HG02885 (cell line): ENCODE results near the gene PEX11B.

Experiments
- ATAC-seq: cut with Tn5 transposase; IDR thresholded peaks from one replicate; pipeline ENCODE4 v1.9.1; 2021; ENCODE audit warnings: mild to moderate bottlenecking; ENCODE audit not compliant: unreplicated experiment, poor library complexity

The PEX11B gene

GRCh38 chr1:145878724-145879123, 39.8 kb downstream of the PEX11B start:
- ATAC-seq: no peak

DNA sequence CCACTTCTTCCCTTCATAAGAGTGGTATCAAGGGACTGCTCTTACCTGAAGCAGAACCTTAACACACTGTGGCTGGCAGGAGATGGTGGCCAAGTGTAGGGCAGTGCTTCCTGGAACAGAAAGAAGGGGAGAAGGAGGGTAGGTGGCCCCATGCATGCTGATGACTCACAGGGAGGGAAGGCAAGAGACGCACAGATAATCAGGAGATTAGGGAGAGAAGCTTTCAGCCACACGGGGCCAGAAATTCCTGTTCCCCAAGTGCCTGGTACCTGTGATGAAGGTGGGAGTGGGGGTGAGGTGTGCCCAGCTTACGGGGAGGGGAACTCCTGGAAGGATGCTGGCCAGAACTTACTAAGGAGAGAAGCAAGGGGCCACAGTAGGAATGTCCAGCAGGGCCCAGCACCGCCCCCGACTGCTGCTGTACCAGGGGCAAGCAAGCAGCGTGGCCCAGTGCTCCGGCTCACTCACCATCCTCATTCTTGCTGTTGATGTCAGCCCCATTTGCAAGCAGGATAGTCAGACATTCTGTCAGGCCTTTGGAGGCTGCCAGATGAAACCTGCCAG, 40.5 kb downstream of the PEX11B start:
- ATAC-seq: no peak

- ATAC-seq: no peak
These were observed 43.9 kb downstream of the PEX11B start for GRCh38 chr1:145874646-145875045.

- ATAC-seq: no peak
These were observed 46.3 kb downstream of the PEX11B start for GRCh38 chr1:145871994-145872924.

DNA sequence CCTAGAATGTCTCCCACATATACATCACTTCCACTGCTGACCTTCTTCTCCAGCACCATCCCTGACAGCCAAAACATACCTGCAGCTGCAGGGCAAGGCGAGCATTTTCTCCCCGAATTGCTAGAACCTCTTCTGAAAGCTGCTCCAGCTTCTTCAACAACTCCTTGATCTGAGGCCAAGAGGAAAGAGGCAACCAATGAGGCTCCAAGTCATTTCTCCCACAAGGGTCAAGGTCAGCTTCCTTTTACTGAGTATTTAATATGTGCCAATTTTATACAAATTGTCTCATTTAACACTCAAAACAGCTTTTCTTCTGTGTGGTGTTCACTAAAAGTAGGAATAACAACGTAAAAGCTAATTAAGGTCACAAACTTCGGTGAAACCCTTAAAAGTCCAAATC, 50.3 kb downstream of the PEX11B start:
- no peak for ATAC-seq

DNA sequence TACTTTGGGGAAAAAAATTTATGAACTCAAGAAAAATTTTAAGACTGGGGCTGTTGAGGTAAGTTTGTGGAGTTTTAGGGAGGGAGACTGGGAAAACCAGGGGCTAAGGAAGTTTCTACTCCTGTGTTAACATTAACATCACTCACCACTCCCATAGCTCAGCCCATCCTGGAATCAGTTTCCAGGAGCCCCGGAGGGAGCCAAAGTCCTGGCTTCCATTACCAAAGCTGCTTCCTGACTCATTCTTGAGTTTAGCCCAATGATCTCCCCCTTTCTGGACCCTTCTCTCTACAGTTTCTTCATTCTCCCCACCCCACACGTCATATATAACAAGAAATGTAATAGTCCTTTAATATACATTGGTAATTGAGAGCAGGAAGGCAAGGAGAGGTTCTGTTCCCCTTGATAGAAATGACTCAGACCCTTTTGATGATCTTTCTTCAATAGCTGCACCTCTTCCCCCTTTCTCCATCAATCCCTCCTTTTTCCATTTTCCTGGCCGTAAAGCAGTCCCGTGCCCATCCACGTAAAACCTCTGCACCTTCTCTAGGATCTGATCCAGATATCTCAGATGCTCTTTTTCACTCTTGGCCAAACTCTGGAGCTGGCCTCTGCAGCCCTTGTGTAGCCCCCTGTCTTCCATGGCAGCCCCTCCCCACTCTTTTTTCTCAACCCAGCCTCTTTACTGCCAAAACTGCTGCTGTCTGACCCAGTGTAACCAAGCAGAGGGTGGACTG, 55.1 kb downstream of the PEX11B start:
- ATAC-seq: no peak
